ENCODE measurements around the gene TMEM123.
"Not testable (repeated sequence)": the region's sequence is repeated elsewhere in the genome, so short reads cannot be mapped to it uniquely, and the experiment has no call there.

The TMEM123 gene

GRCh38 chr11:102391549-102392237 is 60.9 kb downstream of the TMEM123 start:
- no peak for DNase-seq (ENCODE audit: low read depth)

- DNase-seq (ENCODE audit: low read depth) = peak; percentile 67
Observed at GRCh38 chr11:102390667-102391465, 61.7 kb downstream of the TMEM123 start.

GRCh38 chr11:102389253-102389652 is 63.3 kb downstream of the TMEM123 start:
- no peak for DNase-seq (ENCODE audit: low read depth)

- no peak for DNase-seq (ENCODE audit: low read depth)
Observed at GRCh38 chr11:102387043-102387781, 65.4 kb downstream of the TMEM123 start.

GRCh38 chr11:102386136-102386734 is 66.3 kb downstream of the TMEM123 start:
- no peak for DNase-seq (ENCODE audit: low read depth)

- DNase-seq (ENCODE audit: low read depth) = no peak
Observed at GRCh38 chr11:102385085-102386007, 67.2 kb downstream of the TMEM123 start.

GRCh38 chr11:102384419-102385079 is 68.0 kb downstream of the TMEM123 start:
- no peak for DNase-seq (ENCODE audit: low read depth)

GRCh38 chr11:102383839-102384238 is 68.7 kb downstream of the TMEM123 start:
- no peak for DNase-seq (ENCODE audit: low read depth)

- no peak for DNase-seq (ENCODE audit: low read depth)
Observed at GRCh38 chr11:102382384-102382783, 70.2 kb downstream of the TMEM123 start.

GRCh38 chr11:102378818-102379217 is 73.7 kb downstream of the TMEM123 start:
- no peak for DNase-seq (ENCODE audit: low read depth)

GRCh38 chr11:102377891-102378290 is 74.7 kb downstream of the TMEM123 start:
- no peak for DNase-seq (ENCODE audit: low read depth)

- no peak for DNase-seq (ENCODE audit: low read depth)
Observed at GRCh38 chr11:102375720-102376399, 76.7 kb downstream of the TMEM123 start.

- DNase-seq (ENCODE audit: low read depth) = not testable (repeated sequence)
Observed at GRCh38 chr11:102374633-102375424, 77.7 kb downstream of the TMEM123 start.

GRCh38 chr11:102368472-102368871 is 84.1 kb downstream of the TMEM123 start:
- no peak for DNase-seq (ENCODE audit: low read depth)

GRCh38 chr11:102367364-102367763 is 85.2 kb downstream of the TMEM123 start:
- no peak for DNase-seq (ENCODE audit: low read depth)

- no peak for DNase-seq (ENCODE audit: low read depth)
Observed at GRCh38 chr11:102364991-102365390, 87.6 kb downstream of the TMEM123 start.

GRCh38 chr11:102361086-102362031 is 91.2 kb downstream of the TMEM123 start:
- DNase-seq (ENCODE audit: low read depth) = no peak

- no peak for DNase-seq (ENCODE audit: low read depth)
Observed at GRCh38 chr11:102360681-102361080, 91.9 kb downstream of the TMEM123 start.
